GM21447 (cell line): ENCODE data around the gene PAX6.

Experiments used
- ATAC-seq: cut with Tn5 transposase; IDR thresholded peaks from one replicate; pipeline ENCODE4 v1.9.1; 2021; ENCODE audit not compliant: unreplicated experiment

Gene PAX6

DNA sequence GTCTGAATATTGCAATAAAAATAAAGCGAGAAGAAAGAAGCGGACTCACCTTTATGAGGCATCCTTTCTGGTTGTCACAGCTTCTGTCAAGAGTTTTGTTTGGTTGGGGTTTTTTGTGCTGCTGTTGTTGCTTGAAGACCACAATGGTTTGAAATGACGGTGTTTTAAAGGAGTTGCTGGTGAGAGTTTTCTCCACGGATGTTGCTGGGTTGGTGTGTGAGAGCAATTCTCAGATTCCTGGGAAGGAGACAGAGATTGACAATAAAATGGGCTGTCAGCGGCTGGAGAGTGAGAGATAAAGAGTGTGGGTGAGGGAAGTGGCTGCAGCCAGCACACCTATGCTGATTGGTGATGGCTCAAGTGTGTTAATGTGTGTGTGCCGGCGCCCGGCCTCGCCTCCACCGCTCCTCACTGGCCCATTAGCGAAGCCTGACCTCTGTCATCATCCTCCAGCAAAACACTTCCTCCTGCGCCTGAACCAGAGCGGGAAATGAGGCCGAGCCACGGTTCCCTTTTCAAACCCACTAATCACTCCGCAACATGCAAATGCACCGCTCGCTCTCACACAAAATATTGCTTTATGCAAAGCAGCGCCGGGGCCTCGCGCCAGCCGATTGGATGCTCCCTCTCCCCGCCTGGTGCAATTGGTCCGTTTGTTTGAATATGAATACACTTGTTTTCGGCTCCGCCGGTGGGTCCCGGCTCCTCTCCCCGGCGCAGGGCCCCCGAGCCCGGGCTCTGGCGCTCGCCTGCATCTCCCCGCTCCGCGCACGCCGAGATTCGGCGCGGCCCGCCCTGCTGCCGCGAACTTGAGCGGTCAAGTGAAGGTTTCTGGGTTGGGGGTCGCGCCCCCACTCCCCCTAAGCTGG lies at the start of gene PAX6:
TSS of gene PAX6 (minus strand) at position 544 of the 869 bp plus-strand sequence. CDS start 4,911 bp downstream, outside the sequence.
- peak; percentile 67 for ATAC-seq

DNA sequence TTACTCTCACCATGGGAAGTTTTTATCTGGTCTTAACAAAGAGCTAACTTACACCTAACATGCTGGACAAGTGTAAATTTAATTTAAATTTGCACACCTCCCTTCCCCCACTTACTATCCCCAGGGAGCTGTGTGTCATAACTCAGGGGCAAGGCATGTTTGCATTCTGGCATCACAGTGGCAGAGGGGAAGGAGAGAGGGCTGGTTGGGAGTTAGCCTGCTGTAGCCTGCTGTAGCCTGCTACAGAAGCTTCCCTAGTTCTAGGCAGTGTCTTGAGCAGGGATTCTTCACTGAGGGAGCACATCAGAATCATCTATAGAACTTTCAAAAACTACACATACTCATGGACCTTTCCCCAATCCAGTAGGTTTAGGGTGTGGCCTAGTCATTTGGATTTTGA lies 49.3 kb upstream of the PAX6 start:
- ATAC-seq = no peak

DNA sequence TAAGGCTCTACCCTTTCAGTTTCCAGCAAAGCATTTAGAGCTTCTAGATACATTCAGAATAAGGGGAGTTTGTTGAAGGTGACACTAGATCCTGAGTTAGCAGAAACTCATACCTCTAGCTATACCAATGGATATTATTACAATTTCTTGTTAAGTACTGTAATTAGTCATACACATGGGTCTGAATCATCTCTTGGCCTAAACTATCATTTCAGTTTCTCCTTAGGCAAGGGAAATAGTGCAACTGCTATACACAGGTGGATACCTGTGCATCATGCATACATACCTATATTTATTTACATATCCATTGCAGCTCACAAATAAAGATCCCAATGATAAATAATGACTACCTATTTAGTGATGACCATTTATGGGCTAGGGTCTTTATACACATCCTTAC lies 45.1 kb upstream of the PAX6 start:
- no peak for ATAC-seq

DNA sequence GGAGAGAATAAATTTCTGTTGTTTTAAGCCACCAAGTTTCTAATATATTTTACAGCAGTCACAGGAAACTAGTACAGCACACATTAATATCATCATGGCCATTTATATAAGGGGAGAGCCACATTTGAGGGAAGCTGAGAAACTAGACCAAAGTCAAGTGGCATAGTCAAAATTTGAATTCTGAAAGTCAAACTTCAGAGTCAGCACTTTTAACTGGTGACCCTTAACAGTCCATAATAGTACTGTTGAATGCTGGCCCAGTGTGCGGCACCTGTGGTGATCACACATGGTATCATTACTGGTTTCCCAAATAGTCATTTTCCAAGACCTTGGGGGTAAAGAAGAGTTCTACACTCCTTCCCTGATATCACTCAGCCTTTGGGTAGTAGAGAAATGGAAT lies 44.3 kb upstream of the PAX6 start:
- no peak for ATAC-seq

DNA sequence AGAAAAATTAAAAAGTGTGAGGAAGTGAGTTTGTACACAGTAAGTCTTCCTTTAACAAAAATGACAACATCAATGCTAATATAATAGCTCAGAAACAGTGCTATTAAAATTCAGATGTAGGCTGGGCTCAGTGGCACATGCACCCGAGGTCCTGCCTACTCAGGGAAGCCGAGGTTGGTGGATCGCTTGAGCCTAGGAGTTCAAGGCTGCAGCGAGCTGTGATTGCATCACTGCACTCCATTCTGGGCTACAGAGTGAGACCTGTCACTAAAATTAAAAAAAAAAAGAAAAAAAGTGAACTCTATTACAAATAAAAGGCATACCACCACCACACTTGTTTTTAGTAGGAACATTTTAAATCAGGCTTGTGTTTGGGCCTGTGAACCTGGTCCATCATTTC lies 39.2 kb upstream of the PAX6 start:
- no peak for ATAC-seq

DNA sequence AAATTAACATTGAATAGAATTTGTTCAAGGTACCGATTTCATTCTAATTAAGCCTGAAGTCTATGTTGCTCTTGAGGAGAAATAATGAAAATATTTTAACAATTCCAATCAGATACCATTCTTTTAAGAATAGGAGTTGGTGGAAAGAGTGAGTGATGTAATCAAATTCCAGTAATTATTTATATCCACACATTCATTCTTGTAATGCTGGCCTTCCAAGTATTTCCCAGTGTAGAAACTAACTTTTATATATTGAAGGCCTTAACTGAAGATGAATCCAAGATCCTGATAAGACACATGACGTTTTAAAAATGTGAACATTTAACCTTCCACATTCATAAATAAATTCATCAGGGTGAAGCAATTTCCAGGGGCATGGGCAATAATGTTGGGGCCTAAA lies 36.6 kb upstream of the PAX6 start:
- ATAC-seq = no peak

DNA sequence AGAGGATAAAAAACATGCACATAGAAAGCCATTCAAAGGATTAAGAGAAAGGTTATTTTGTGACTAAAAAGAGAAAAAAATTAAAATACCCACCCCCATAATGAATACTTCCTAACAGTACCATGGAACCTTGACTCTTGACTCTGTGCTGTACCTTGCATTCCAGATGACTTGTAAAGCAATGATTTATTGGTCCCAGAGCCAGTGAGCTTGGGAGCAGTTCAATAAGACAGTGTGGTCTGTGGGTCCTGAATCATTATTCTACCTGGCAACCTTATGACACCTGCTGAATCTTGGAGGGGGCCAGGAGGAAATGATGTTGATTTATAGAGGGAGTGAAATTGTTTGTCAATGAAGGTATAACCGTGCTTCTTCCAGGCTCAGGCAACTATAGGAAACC lies 34.2 kb upstream of the PAX6 start:
- no peak for ATAC-seq

DNA sequence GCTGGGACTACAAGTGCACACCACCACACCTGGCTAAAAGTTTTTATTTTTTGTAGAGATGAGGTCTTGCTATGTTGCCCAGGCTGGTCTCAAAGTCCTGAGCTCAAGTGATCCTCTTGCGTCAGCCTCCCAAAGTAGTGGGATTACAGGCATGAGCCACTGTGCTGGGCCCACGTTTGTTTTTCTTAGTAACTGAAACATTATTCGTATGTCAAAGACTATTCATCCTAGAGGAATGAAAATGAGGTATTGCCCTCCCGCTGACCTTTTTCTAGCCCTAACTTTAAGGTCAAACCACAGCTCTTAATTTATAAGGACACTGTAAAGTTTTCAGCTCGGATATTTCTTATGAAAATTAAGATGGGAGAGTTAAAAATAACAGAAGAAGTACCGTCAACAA lies 33.2 kb upstream of the PAX6 start:
- no peak for ATAC-seq

DNA sequence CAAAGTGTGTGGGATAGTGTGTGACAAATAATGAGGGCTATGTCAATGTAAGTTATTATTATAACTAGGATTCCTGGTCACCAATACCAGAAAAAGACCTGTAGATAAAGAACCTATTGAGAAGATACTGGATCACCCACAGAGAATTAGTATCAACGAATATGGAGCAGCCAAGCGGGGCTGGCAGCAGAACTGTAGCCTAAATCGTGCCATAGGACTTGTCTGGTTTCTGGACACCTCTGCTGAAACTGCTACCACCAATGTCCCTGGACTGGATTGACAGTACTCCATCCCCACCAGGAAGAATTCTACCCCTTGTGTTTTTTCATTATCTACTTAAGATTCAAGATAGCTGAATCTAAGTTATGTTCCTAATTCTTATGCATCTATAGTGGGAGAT lies 30.3 kb upstream of the PAX6 start:
- no peak for ATAC-seq

DNA sequence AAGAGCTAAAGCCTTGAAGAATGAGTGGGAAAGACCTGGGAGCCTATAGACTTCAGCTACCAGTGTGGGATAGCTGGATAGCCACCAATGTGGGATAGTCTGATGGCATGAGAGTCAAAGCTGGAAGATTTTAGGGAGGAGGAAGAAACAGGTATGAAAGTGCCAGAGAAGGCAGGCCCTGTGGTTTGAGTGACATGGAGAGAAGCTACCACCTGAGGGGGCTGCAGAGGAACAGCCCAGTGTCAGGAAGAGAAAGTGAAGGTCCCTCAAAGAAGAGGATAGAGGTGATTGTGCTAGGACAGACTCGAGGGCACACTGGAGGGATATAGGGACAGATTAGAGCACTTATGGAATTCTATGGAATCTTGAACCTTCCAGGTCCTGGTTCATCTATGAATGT lies 23.1 kb upstream of the PAX6 start:
- no peak for ATAC-seq

DNA sequence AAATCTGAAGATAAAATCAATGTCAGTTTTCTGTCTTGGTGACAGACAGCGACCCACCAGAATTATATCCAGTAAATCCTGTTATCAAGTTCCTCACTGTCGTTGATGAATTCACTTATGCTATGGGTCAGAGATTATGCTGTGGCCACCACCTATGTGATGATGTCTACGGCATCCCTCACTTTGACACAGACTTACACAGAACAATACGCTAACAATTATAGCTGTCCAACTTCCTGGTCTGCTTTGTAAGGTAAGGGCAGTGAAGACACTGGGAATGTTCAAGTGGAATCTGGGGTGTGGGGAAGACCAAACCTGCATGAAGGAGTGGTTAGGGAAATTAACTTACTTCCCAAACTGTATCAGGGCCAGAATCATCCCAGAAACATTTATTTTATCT lies 19.3 kb upstream of the PAX6 start:
- no peak for ATAC-seq

DNA sequence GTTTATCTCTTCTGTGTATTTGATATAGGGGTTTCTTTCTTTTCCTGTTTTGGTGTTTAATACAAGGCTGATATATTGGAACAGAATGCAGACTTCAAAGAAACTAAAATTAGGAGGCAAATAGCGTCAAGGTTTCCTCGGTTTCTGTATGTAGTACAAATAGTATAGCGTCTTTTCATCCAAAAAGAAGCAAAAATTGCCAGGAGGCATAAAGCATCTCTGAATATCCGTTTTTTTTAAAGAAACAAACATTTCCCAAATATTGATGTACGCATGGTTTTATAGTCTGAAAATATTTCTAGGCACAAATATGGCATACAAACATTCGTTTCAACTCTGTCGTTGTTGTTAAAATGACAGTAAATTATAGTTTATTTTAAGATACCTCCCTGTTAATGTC lies 17.1 kb upstream of the PAX6 start:
- ATAC-seq = no peak

DNA sequence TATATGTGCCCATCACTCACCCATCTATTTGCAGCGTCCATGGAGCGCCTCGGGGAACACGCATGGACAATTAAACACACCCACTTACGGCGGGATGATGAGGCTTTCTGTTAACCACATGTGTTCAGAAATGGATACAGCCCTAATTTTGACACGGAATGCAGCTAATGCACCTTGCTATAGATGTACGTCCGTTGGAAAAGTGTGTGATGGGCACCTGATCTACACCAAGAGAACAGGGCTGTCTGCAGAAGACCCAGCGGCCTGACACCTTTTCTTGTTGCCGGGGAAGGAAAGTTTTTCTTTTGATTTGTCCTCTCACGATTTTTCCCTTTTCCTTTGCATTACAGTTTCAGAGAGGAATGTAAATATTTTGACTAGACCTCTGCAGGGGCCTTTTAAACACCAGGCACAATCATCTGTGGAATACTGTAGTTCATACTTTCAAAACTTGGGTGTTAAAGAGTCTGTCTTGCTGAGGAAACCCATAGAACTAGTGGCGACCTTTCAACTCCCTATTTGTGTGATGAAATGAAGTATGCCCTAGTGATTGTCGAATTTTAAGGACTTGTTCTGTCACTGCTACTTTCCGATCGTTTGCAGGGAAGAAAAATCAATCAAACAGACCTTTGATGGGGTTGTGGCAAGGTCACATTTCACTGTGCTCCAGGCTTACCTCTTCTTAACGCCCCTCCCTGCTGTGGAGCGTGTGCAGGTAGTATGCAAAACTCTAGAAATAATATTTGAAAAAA lies 16.5 kb upstream of the PAX6 start:
- no peak for ATAC-seq

DNA sequence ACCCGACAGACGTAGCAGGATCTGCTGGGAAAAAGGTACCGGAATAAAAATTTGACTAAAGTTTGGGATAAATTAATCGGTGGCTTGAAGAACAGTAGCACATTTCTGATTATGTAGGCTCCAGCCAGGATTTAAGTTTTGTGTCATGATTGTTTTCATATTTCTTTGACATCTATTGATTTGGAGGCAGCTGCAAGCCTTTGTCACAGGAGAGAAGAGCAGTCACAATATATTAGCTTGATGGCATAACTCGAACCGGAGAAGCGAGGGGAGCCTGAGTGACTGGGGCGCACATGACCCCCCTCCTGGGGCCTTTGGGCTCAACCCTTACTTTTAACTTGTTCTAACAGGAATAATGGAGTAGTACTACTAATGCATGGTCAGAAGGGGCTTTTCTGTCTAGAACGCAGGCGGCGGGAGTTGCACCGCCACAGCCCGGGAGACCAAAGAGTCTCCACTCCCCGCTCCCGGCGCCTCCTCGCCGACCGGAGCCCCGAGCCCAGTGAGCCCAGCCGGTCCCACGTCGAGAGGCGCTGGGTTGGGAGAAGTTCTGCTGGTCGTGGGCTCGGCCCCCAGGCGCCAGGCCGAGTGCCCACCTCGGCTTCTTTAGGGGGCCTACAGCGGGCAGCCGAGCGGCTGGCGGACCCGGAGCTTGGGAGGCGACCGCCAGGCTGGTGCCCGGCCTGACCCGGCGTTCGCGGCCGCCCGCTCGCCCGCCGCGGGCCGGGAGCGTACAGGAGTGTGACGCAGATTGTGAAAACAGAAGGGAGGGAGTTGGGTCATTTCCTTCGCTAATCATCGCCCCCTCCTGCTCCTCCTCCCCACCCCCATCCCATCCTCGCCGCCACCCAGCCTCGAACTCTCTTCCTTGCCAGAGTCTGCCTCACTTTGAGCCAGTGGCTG lies 15.7 kb upstream of the PAX6 start:
- no peak for ATAC-seq

DNA sequence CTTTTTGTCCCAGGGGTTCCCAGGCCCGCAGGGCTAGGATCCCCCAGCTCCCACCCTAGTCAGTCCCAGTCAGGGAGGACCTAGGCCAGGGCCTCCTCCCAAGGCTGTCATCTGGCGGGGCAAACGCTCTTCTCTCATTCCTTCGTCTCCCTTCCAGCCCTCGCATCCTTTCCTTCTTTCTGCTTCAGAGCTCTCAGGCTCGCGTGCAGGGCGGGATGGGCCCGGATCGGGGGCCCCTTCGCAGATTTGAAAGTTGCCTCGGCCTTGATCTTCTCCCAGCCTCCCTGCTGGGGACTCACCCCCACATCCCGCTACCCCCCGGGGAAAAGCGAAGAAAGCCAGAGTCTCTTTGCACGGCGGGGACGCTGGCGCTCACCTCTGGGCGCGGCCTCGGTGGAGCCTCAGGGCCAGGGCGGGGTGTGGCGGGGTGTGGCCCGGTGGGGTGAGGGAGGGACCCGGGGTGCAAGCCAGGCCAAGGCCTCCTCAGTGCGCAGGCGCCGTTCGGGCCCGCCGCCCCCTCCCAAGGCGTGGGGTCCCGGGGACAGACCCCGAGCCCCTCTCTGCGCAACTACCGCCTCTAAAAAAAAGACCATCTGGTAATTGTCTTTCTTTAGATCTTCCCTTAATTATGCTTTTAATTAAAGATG lies 14.8 kb upstream of the PAX6 start:
- no peak for ATAC-seq

DNA sequence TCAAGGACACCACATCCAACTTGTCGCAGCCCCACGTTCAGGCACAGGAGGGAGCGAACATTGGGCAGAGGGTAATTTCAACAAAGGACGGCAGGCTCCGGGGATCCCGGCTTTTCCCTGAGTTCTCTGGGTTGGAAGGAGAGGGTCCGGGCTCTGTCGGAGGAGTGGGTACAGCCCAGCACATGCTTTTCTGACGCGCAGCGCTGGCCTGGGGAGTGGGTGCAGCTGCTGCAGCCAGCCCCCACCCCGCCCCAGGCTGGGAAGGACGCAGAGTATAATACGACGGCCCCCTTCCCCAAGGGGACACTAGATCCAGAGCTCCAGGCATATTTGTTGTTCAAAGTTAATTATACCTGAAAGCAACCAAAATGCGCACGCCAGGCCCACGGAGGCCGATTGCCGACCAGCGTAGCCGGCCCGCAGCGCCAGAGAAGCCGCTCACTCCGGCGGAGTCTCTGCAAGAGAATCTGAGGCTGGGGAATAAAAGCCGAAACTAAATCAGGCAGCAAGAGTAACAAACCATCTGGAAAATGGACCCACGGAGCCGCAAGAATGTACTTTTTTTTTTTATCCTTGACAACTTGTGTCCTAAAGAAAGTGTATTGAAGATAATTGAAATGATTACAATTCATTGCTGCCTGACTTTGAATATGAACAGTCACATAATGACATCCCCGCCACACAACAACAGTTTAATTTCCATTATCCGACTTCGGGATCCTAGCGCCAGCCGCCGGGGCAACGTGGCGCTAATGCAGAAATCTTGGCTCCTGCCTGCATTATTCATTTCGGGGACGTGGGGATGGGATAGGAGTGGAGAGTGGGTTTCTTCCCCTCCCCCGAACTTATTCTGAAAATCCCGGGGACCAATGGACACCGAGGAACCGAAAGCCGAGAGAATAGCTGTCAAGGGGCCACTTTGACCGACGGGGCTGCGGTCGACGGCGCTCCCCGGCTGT lies 14.0 kb upstream of the PAX6 start:
- no peak for ATAC-seq

DNA sequence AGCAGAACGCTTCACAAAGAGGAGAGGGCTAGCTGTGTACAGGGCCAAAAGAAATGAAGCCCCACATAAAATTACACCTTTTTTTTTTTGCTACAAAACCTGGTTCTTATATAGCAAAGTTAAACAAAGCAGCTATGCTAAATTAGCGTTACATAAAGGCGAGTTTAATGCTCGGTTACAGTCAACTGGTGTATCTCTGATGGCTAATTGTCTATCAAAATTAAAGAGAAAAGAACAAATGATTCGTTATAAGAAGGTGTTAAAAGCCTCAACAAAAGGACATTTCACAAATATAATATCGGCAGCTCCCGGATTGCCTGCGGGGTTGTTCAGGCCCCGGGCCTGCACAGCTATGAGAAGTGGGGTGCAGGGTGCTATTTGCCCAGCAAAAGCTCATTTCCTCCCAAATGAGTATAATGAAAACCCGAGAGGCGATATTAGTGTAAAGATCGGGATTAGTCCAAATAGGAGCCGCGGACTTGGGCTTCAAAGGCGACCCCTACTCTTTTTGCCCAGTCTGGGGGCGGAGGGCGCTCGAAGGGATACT lies 13.3 kb upstream of the PAX6 start:
- ATAC-seq = no peak

DNA sequence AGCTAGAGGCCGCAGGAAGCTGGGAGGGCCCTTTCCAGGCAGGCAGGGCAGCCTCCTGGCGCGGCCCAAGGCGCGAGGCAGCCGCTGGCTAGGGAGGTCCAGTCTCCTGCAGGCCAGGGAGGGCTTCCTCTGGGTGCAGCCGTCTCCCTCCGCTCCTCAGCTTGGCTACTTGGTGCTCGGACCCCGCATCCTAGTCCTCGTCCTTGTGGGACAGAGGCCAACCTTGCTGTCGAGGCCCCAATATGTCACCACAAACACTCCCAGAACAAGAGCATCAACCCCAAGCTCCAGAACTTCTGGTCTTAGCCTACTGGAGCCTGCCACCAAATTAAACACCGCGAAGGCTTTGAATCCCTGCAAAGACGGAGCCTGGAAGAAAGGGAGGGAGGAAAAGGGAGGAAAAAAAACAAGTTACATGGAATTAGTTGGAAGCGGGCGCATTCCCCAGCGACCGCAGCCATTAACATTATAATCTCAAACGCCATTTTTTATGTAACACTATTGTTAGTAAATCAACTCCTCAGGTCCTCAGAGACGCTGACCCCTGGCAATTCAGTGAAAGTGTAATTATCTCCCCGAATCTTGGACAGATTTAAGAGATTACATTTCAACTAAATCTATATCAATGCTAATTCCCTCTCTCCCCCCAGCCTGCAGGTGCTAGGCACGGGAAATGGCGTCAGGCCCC lies 12.7 kb upstream of the PAX6 start:
- no peak for ATAC-seq
